Smooth muscle cell (in vitro differentiated cells): ENCODE results near the gene LSM14A. TPM values are rescaled to one million over a fixed set of nuclear protein-coding genes. Genes with fewer than 3 reads are reported as not detected.
"Not testable (repeated sequence)": the region's sequence is repeated elsewhere in the genome, so short reads cannot be mapped to it uniquely, and the experiment has no call there.

ENCODE experiments used
- DNase-seq: peaks from one replicate; lab custom pipeline; 2025; ENCODE audit not compliant: unreplicated experiment; lab: John Stamatoyannopoulos, UW
- H2AFZ ChIP-seq: fragments of 200-600 bp; sonication (generic); 2 replicates; pipeline ENCODE4 v1.6.0; 2016; ENCODE audit warnings: antibody characterized with exemption, low read depth, mild to moderate bottlenecking
- H3F3A ChIP-seq: fragments of 200-600 bp; sonication (generic); 2 replicates; pipeline ENCODE4 v1.6.0; 2017; ENCODE audit warnings: antibody characterized with exemption, low read depth
- H3K27ac ChIP-seq: fragments of 200-600 bp; sonication (generic); 2 replicates; pipeline ENCODE4 v1.5.1; 2016; ENCODE audit warnings: low read depth, mild to moderate bottlenecking
- H3K27me3 ChIP-seq: fragments of 200-600 bp; sonication (generic); 2 replicates; pipeline ENCODE4 v1.6.1; 2016; ENCODE audit warnings: low read depth, mild to moderate bottlenecking
- H3K36me3 ChIP-seq: fragments of 200-600 bp; sonication (generic); 2 replicates; pipeline ENCODE4 v1.5.1; 2016; ENCODE audit warnings: low read depth
- H3K4me1 ChIP-seq: fragments of 200-600 bp; sonication (generic); 2 replicates; pipeline ENCODE4 v1.5.1; 2016; ENCODE audit warnings: low read depth
- H3K4me2 ChIP-seq: fragments of 200-600 bp; sonication (generic); 2 replicates; pipeline ENCODE4 v1.6.0; 2016; ENCODE audit warnings: mild to moderate bottlenecking
- H3K4me3 ChIP-seq: fragments of 200-600 bp; sonication (generic); 2 replicates; pipeline ENCODE4 v1.5.1; 2016; ENCODE audit warnings: mild to moderate bottlenecking
- H3K79me2 ChIP-seq: fragments of 200-600 bp; sonication (generic); 2 replicates; pipeline ENCODE4 v1.6.0; 2016; ENCODE audit warnings: low read depth, mild to moderate bottlenecking
- H3K9ac ChIP-seq: fragments of 200-600 bp; sonication (generic); 2 replicates; pipeline ENCODE4 v1.6.0; 2016; ENCODE audit warnings: low read depth
- H3K9me3 ChIP-seq: fragments of 200-600 bp; sonication (generic); replicated peaks from 2 replicates; pipeline ENCODE4 v1.5.1; 2016; ENCODE audit warnings: low read depth
- H4K20me1 ChIP-seq: fragments of 200-600 bp; sonication (generic); 2 replicates; pipeline ENCODE4 v1.6.0; 2016; ENCODE audit warnings: low read depth
- WGBS: methylation state at CpG from one replicate; pipeline ENCODE4 v1.1.7; 2016; ENCODE audit warnings: low lambda C conversion rate; 5-methylcytosine and 5-hydroxymethylcytosine counted together
- polyA plus RNA-seq: library from polyadenylated mRNA; unstranded; fragments of >200 nt; fragmentation: Nextera tagmentation; extraction: Ambion mirVana; gene quantifications from 2 replicates; pipeline ENCODE4 v1.2.1, GENCODE V29; 2016
- total RNA-seq: library from RNA; depleted of rRNA; stranded (reverse); fragments of >200 nt; gene quantifications from 2 replicates; pipeline ENCODE4 v1.2.3, GENCODE V29; 2014
- TF ChIP-seq, protein P1 (sequence below): fragments of 200-600 bp; sonication (generic); IDR thresholded peaks from 2 replicates; pipeline ENCODE4 v1.5.1; 2017; ENCODE audit warnings: borderline replicate concordance, mild to moderate bottlenecking, antibody characterized with exemption; ENCODE audit not compliant: insufficient read depth, poor library complexity, severe bottlenecking

Gene LSM14A
- total and polyA plus RNA-seq, 2 experiments from 2014 or later, result 63.0 to 90.9 TPM

DNA sequence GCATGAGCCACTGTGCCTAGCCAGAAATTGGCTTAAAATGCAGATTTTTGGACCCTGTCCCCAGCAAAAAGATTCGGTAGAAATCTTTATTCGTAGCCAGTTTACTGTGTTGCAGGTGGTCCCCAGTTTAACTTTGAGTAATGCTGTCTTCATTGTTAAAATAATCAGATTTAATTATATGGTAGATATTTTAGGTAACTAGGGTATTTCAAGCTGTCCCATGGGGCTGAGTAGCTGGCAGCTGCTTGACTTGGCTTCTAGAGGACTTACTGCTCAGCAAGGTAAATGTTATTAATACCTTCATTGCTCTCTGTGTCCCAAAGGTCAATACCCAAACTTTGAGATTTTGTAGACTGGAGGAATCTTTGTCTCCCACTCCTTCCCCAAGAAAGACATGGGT, 21.1 kb downstream of the LSM14A start:
- Histone ChIP-seq H3K9ac (no peak overlapping the region), H3K36me3 (peaks cover 25% of the 10 kb centered on the region), H3K4me3 (no peak overlapping the region), H3F3A (peaks cover 12% of the 10 kb centered on the region), H3K27ac (no peak overlapping the region), H4K20me1 (peaks cover 100% of the 10 kb centered on the region), H3K4me2 (no peak overlapping the region), H3K79me2 (peaks cover 95% of the 10 kb centered on the region), H3K4me1 (peaks cover 20% of the 10 kb centered on the region), H3K9me3 (no peaks in the 10 kb centered on the region), H2AFZ (no peak overlapping the region), H3K27me3 (no peaks in the 10 kb centered on the region)
- DNase-seq, result no peak
- WGBS, result 98% methylated on average over 2 of the region's 2 CpGs
- TF ChIP-seq, protein P1, sequence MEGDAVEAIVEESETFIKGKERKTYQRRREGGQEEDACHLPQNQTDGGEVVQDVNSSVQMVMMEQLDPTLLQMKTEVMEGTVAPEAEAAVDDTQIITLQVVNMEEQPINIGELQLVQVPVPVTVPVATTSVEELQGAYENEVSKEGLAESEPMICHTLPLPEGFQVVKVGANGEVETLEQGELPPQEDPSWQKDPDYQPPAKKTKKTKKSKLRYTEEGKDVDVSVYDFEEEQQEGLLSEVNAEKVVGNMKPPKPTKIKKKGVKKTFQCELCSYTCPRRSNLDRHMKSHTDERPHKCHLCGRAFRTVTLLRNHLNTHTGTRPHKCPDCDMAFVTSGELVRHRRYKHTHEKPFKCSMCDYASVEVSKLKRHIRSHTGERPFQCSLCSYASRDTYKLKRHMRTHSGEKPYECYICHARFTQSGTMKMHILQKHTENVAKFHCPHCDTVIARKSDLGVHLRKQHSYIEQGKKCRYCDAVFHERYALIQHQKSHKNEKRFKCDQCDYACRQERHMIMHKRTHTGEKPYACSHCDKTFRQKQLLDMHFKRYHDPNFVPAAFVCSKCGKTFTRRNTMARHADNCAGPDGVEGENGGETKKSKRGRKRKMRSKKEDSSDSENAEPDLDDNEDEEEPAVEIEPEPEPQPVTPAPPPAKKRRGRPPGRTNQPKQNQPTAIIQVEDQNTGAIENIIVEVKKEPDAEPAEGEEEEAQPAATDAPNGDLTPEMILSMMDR, result no peak

DNA sequence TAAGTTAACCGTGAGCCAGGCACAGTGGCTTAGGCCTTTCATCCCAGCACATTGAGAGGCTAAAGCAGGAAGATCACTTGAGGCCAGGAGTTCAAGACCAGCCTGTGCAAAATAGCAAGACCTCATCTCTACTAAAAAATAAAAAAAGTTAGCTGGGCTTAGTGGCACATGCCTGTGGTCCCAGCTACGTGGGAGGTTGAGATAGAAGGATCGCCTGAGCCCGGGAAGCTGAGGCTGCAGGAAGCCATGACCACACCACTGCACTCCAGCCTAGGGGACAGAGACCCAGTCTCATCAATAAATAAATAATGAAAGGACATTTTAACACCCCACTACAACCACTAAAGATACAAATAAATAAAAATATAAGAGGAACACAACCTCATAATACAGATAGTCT, 21.6 kb downstream of the LSM14A start:
- Histone ChIP-seq H3K36me3 (peaks cover 25% of the 10 kb centered on the region), H3K4me1 (peaks cover 17% of the 10 kb centered on the region), H3K79me2 (peaks cover 94% of the 10 kb centered on the region), H3K4me2 (no peak overlapping the region), H3K27ac (no peak overlapping the region), H3K4me3 (no peak overlapping the region), H2AFZ (no peak overlapping the region), H3K9me3 (no peaks in the 10 kb centered on the region), H3K9ac (no peak overlapping the region), H3K27me3 (no peaks in the 10 kb centered on the region), H3F3A (peaks cover 12% of the 10 kb centered on the region), H4K20me1 (peaks cover 100% of the 10 kb centered on the region)
- no peak for DNase-seq
- 39% methylated on average over 4 of the region's 4 CpGs for WGBS
- TF ChIP-seq, protein P1, result no peak

DNA sequence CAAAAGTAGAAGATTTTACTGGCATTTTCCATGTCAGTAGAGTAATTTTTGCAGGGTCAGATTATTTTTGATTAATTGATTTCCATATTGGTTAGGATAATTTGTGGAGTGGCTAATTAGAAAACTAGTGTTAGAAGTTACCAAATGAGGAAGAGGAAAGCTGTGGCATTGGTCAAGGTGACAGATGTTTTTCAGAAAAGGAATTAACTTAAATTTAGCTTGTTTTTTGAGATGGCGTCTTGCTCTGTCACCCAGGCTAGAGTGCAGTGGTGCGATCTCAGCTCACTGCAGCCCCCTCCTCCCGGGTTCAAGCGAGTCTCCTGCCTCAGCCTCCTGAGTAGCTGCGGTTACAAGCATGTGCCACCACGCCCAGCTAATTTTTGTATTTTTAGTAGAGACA, 28.8 kb downstream of the LSM14A start:
- peaks cover 72% of the 10 kb centered on the region for H3K79me2 ChIP-seq
- no peak overlapping the region for H3K4me2 ChIP-seq
- TF ChIP-seq, protein P1, result no peak
- H3K9me3 ChIP-seq, result no peaks in the 10 kb centered on the region
- H3K27me3 ChIP-seq, result no peaks in the 10 kb centered on the region
- H3K9ac ChIP-seq, result no peak overlapping the region
- peaks cover 99% of the 10 kb centered on the region for H4K20me1 ChIP-seq
- 99% methylated on average over 6 of the region's 6 CpGs for WGBS
- H3K4me1 ChIP-seq, result no peaks in the 10 kb centered on the region
- no peak overlapping the region for H3K27ac ChIP-seq
- peaks cover 15% of the 10 kb centered on the region for H3K36me3 ChIP-seq
- no peak overlapping the region for H2AFZ ChIP-seq
- no peak overlapping the region for H3K4me3 ChIP-seq
- H3F3A ChIP-seq, result no peaks in the 10 kb centered on the region
- DNase-seq, result no peak

DNA sequence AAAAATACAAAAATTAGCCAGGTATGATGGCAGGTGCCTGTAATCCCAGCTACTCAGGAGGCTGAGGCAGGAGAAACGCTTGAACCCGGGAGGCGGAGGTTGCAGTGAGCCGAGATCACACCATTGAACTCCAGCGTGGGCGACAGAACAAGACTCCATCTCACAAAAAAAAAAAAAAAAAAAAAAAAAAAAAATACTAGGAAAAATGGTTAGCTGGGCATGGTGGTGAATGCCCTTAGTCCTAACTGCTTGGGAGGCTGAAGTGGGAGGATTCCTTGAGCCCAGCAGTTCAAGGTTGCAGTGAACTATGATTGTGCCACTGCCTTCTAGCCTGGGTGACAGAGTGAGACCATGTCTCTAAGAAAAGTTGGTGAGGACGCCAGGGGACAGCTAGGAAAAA, 33.0 kb downstream of the LSM14A start:
- H3K4me2 ChIP-seq, H3K9me3 ChIP-seq, H3K27ac ChIP-seq, H3K4me3 ChIP-seq, H3K27me3 ChIP-seq, DNase-seq, H3K9ac ChIP-seq, H2AFZ ChIP-seq, H3K4me1 ChIP-seq, H3F3A ChIP-seq: not testable (repeated sequence)
- 99% methylated on average over 7 of the region's 7 CpGs for WGBS
- Histone ChIP-seq H4K20me1 (peaks cover 98% of the 10 kb centered on the region), H3K36me3 (peaks cover 15% of the 10 kb centered on the region), H3K79me2 (peaks cover 52% of the 10 kb centered on the region)
